Panc1 (cell line): ENCODE data around the gene ACOT12. TPM values are rescaled to one million over a fixed set of nuclear protein-coding genes. Genes with fewer than 3 reads are reported as not detected.

Source experiments
- ATAC-seq: fragments of 200-7000 bp; cut with Tn5 transposase; 2 replicates; pipeline ENCODE4 v1.9.1; 2020; ENCODE audit warnings: mild to moderate bottlenecking, moderate library complexity
- BruUV-seq: library from RNA; stranded (reverse); fragments of 400-500 nt; replicated peaks from 2 replicates; lab custom pipeline; 2021; lab: Mats Ljungman, UMichigan
- CTCF ChIA-PET: fragments of 300-600 bp; sonication (Branson Sonifier 250); formaldehyde crosslinking; loops from one replicate; lab custom pipeline; 2022; ENCODE audit warnings: antibody characterized with exemption; lab: Charles Lee
- POLR2A ChIA-PET: fragments of 300-600 bp; sonication (Branson Sonifier 250); formaldehyde crosslinking; loops from one replicate; lab custom pipeline; 2022; ENCODE audit warnings: antibody characterized with exemption; lab: Charles Lee
- DNase-seq: peaks from one replicate; pipeline ENCODE4 v3.0.0-alpha.2; 2010; ENCODE audit warnings: low read depth, low spot score
- H3K27ac ChIP-seq: 2 replicates; pipeline ENCODE4 v1.5.1; 2011; ENCODE audit warnings: mild to moderate bottlenecking, low read length, inconsistent platforms
- H3K27me3 ChIP-seq: fragments of 200-500 bp; sonication (Bioruptor generic); 2 replicates; pipeline ENCODE4 v1.6.0; 2014; ENCODE audit warnings: low read length, inconsistent platforms; ENCODE audit not compliant: control insufficient read depth, insufficient read depth
- H3K36me3 ChIP-seq: fragments of 200-500 bp; sonication (Bioruptor generic); 2 replicates; pipeline ENCODE4 v1.5.1; 2014; ENCODE audit warnings: inconsistent platforms, mild to moderate bottlenecking, low read length, moderate library complexity; ENCODE audit not compliant: control insufficient read depth, insufficient read depth
- H3K4me1 ChIP-seq: 2 replicates; pipeline ENCODE4 v1.5.1; 2011; ENCODE audit warnings: inconsistent platforms, mild to moderate bottlenecking, low read length, moderate library complexity; ENCODE audit not compliant: control insufficient read depth, insufficient read depth
- H3K4me3 ChIP-seq, 2 experiments: 2 replicates each; pipeline ENCODE4 v1.5.1; 2011 to 2012; ENCODE audit warnings: low read depth in 2 of 2, low read length in 2 of 2, mild to moderate bottlenecking in 2 of 2, inconsistent platforms in 1 of 2, moderate library complexity in 1 of 2
- H3K9me3 ChIP-seq: fragments of 200-500 bp; sonication (Bioruptor generic); 2 replicates; pipeline ENCODE4 v1.5.1; 2014; ENCODE audit warnings: low read depth, mild to moderate bottlenecking, inconsistent platforms, low read length, moderate library complexity; ENCODE audit not compliant: control insufficient read depth, insufficient read depth
- CTCF ChIP-seq: fragments of 450-650 bp; IDR thresholded peaks from 2 replicates; pipeline ENCODE4 v1.5.1; 2017; ENCODE audit warnings: mild to moderate bottlenecking
- POLR2AphosphoS5 ChIP-seq: IDR thresholded peaks from 2 replicates; pipeline ENCODE4 v1.6.1; 2012; ENCODE audit warnings: mild to moderate bottlenecking, low read depth, low read length, moderate library complexity
- REST ChIP-seq, 2 experiments: IDR thresholded peaks; 2 replicates each; pipeline ENCODE4 v1.6.1; 2011 to 2012; ENCODE audit warnings: low read depth in 2 of 2, control low read depth in 1 of 2, low read length in 1 of 2, mild to moderate bottlenecking in 1 of 2, moderate library complexity in 1 of 2; ENCODE audit not compliant: insufficient read depth in 1 of 2
- SIN3A ChIP-seq: IDR thresholded peaks from 2 replicates; pipeline ENCODE4 v1.6.1; 2012; ENCODE audit warnings: low read depth, mild to moderate bottlenecking, low read length, moderate library complexity, borderline replicate concordance; ENCODE audit not compliant: insufficient read depth
- TCF7L2 ChIP-seq: IDR thresholded peaks from 2 replicates; pipeline ENCODE4 v1.6.1; 2011; ENCODE audit warnings: mild to moderate bottlenecking, low read depth, low read length, inconsistent platforms
- in situ Hi-C: cut with HindIII; loops from 2 replicates; pipeline ENCODE4 v1.10.0; 2016; ENCODE audit warnings: low sequenced_read_pairs, low pct_unique_long_range_greater_than_20kb
- intact Hi-C: fragments of 100-400 bp; cut with micrococcal nuclease; formaldehyde crosslinking; loops from one replicate; pipeline ENCODE4 v1.10.0; 2022; ENCODE audit not compliant: unreplicated experiment
- total RNA-seq: library from RNA; stranded (reverse); gene quantifications from one replicate; pipeline ENCODE4 v1.2.1, GENCODE V29; 2021; ENCODE audit not compliant: unreplicated experiment

The ACOT12 gene
- total RNA-seq, 1 experiment from 2014 or later: 0.74 TPM

GRCh38 chr5:81395262-81395661 lies 1.3 kb upstream of the ACOT12 start:
- Histone ChIP-seq H3K36me3 (no peaks in the 10 kb centered on the region), H3K27ac (no peak overlapping the region), H3K9me3 (no peaks in the 10 kb centered on the region), H3K4me1 (peaks cover 3% of the 10 kb centered on the region; the same call in 1 of the 2 replicates), H3K27me3 (no peaks in the 10 kb centered on the region), H3K4me3 (no peak overlapping the region)
- BruUV-seq: no TSS peak
- ATAC-seq (no peak), DNase-seq (no peak)
- intact Hi-C loops: no loop called here
- CTCF ChIA-PET: no interaction called here
- TF ChIP-seq CTCF (no peak), POLR2AphosphoS5 (no peak), SIN3A (no peak), TCF7L2 (no peak), REST (IDR thresholded peaks at IDR 0.05; ENCODE audit: insufficient read depth in 1 of 2, low read depth in 2 of 2, low read length in 1 of 2) (no peak)
- in situ Hi-C loops: no loop called here
- POLR2A ChIA-PET: no interaction called here

- no peak for DNase-seq
- CTCF ChIA-PET: interaction anchor here (0.6 to 0.9 kb wide), 3 partner anchors 10 to 558 kb away, joined by 3 to 4 read pairs (median 4); no protein-coding TSS in a partner anchor
- BruUV-seq: no TSS peak
- intact Hi-C loops: no loop called here
- Histone ChIP-seq H3K36me3 (no peaks in the 10 kb centered on the region), H3K27me3 (no peaks in the 10 kb centered on the region), H3K4me3 (peak overlapping the region; percentile 40 to 66), H3K9me3 (no peaks in the 10 kb centered on the region), H3K27ac (no peak overlapping the region), H3K4me1 (peaks cover 3% of the 10 kb centered on the region; the same call in 1 of the 2 replicates)
- in situ Hi-C loops: no loop called here
- POLR2A ChIA-PET: interaction anchor here (0.7 kb wide), 1 partner anchor 57 kb away, joined by 3 read pairs; no protein-coding TSS in a partner anchor
- TF ChIP-seq POLR2AphosphoS5 (no peak), CTCF (peak; percentile 68)
- ATAC-seq: peak; percentile 49
Measured at GRCh38 chr5:81393430-81393782, 528 bp downstream of the ACOT12 start.
